Motor neuron (in vitro differentiated cells): ENCODE results near the gene GPR173. TPM values are rescaled to one million over a fixed set of nuclear protein-coding genes. Genes with fewer than 3 reads are reported as not detected.

ENCODE experiments used
- ATAC-seq, 8 experiments: fragments of 200-7000 bp; cut with Tn5 transposase; replicated peaks in 6 of 8; 2 replicates each; pipeline ENCODE4 v1.8.0; 2021; ENCODE audit warnings: mild to moderate bottlenecking in 8 of 8, moderate library complexity in 8 of 8
- H3K27ac ChIP-seq, 2 donors: fragments of 250-450 bp; sonication (Bioruptor Pico); 2 replicates each; pipeline ENCODE4 v1.9.0; 2021; ENCODE audit warnings: antibody characterized with exemption in 2 of 2, mild to moderate bottlenecking in 2 of 2, moderate library complexity in 1 of 2
- H3K4me1 ChIP-seq, 2 donors: fragments of 250-450 bp; sonication (Bioruptor Pico); replicated peaks in 1 of 2; 2 replicates each; pipeline ENCODE4 v1.6.1; 2021; ENCODE audit warnings: antibody characterized with exemption in 2 of 2, mild to moderate bottlenecking in 2 of 2, moderate library complexity in 1 of 2
- H3K4me3 ChIP-seq, 5 donors: fragments of 250-450 bp; sonication (Bioruptor Pico); 2 replicates each; pipeline ENCODE4 v1.9.0; 2021; ENCODE audit warnings: antibody characterized with exemption in 5 of 5, mild to moderate bottlenecking in 5 of 5, moderate library complexity in 4 of 5
- WGBS, 10 experiments: fragments of 450-650 bp; shearing (Covaris generic); methylation state at CpG; one replicate each; pipeline ENCODE4 v1.0.0; 2022; 5-methylcytosine and 5-hydroxymethylcytosine counted together
- in situ Hi-C, 9 experiments: fragments of 400-800 bp; cut with MboI; loops; one replicate each; pipeline ENCODE4 v1.15.0; 2021; ENCODE audit warnings: low sequenced_read_pairs in 9 of 9, low pct_unique_long_range_greater_than_20kb in 2 of 9; ENCODE audit not compliant: unreplicated experiment in 9 of 9
- total RNA-seq, 8 experiments: library from RNA; unstranded; fragments of 300-600 nt; gene quantifications; 2 replicates each; pipeline versions ENCODE4 v1.2.3 to v1.2.4, GENCODE V29; 2022

GPR173 gene
- total RNA-seq, 8 experiments from 2014 or later: 0.41 to 47.2 (median 22.5) TPM

DNA sequence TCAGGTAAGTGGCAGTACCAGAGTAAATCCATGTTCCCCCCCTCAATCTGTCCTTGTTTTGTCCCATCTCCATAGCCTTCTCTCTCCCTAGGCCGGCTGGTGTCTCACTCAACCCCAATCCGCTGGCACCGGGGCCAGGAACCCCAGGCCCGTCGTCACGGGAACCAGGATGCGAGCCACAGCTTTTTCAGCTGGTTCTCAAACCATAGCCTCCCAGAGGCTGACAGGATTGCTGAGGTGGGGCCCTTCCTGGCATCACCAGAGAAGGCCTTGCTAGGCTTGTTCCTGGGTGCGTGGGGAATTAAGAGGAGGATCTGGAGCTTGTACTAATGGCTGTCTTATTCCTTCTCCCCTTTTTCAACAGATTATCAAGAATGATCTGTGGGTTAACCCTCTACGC, 36.3 kb downstream of the GPR173 start:
- in situ Hi-C loops: no loop called here
- WGBS, 10 experiments: 88 to 100% methylated on average over 1 to 4 of the region's 9 CpGs; no CpG with 5 or more reads in 8 of the 10 experiments
- H3K4me3 ChIP-seq: no peak overlapping the region
- no peak for ATAC-seq
- H3K27ac ChIP-seq: no peak overlapping the region
- H3K4me1 ChIP-seq: peaks cover 11 to 28% of the 10 kb centered on the region in 2 donors

DNA sequence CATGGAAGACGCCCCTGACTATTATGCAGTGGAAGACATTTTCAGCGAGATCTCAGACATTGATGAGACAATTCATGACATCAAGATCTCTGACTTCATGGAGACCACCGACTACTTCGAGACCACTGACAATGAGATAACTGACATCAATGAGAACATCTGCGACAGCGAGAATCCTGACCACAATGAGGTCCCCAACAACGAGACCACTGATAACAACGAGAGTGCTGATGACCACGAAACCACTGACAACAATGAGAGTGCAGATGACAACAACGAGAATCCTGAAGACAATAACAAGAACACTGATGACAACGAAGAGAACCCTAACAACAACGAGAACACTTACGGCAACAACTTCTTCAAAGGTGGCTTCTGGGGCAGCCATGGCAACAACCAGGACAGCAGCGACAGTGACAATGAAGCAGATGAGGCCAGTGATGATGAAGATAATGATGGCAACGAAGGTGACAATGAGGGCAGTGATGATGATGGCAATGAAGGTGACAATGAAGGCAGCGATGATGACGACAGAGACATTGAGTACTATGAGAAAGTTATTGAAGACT, 37.2 kb downstream of the GPR173 start:
- in situ Hi-C loops: no loop called here
- H3K27ac ChIP-seq: no peak overlapping the region
- WGBS, 10 experiments: 70 to 88% (median 76%) methylated on average over 8 to 17 of the region's 17 CpGs; no CpG with 5 or more reads in 7 of the 10 experiments
- no peak overlapping the region for H3K4me3 ChIP-seq
- no peak for ATAC-seq
- H3K4me1 ChIP-seq: peaks cover 9 to 25% of the 10 kb centered on the region in 2 donors

DNA sequence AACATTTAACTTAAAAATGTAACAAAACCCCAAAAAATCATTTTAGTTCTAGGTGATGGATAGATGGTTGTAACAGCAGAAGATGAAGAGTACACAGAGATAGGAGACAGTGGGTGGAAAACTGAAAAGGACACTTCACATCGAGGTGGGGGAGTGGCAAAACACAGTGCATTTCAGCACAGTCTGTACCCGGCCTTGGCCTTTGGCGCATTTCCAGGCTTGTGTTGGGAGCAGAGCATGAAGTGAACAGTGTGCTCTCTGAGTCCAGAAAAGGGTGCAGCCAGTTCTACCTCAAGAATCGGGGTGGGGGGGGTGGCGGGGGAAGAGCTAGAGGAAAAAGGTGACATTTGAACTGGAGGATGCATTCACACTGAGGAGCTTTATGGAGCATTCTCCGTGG, 37.9 kb downstream of the GPR173 start:
- WGBS, 10 experiments: 75 to 100% (median 100%) methylated on average over 1 to 2 of the region's 6 CpGs; no CpG with 5 or more reads in 7 of the 10 experiments
- ATAC-seq: no peak
- no peak overlapping the region for H3K27ac ChIP-seq
- in situ Hi-C loops: no loop called here
- peaks cover 8 to 22% of the 10 kb centered on the region in 2 donors for H3K4me1 ChIP-seq
- no peak overlapping the region for H3K4me3 ChIP-seq

DNA sequence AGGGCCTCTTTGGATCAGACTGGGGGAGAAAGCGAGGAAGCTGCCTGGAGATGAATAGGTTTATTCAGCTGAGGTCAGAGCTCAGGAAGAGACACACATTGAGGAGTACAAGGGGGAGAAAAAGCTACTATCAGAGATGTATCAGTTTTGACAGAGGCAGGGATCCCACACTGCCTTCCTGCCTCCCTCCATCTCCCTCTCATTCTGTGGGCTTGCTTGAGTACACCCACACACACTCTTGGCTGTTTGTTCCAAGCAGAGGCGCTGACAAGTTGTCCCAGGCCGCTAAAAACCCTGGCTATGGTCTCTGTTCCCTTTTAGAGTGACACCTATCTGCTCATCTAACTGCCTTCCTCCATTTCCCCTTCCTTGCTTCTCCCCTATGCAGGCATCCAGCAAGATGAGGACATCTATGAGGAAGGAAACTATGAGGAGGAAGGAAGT, 38.8 kb downstream of the GPR173 start:
- in situ Hi-C loops: no loop called here
- ATAC-seq: no peak
- WGBS, 10 experiments: 24% methylated on average over 2 of the region's 3 CpGs; no CpG with 5 or more reads in 9 of the 10 experiments
- Histone ChIP-seq H3K4me1 (peaks cover 8 to 22% of the 10 kb centered on the region in 2 donors), H3K27ac (no peak overlapping the region), H3K4me3 (no peak overlapping the region)

DNA sequence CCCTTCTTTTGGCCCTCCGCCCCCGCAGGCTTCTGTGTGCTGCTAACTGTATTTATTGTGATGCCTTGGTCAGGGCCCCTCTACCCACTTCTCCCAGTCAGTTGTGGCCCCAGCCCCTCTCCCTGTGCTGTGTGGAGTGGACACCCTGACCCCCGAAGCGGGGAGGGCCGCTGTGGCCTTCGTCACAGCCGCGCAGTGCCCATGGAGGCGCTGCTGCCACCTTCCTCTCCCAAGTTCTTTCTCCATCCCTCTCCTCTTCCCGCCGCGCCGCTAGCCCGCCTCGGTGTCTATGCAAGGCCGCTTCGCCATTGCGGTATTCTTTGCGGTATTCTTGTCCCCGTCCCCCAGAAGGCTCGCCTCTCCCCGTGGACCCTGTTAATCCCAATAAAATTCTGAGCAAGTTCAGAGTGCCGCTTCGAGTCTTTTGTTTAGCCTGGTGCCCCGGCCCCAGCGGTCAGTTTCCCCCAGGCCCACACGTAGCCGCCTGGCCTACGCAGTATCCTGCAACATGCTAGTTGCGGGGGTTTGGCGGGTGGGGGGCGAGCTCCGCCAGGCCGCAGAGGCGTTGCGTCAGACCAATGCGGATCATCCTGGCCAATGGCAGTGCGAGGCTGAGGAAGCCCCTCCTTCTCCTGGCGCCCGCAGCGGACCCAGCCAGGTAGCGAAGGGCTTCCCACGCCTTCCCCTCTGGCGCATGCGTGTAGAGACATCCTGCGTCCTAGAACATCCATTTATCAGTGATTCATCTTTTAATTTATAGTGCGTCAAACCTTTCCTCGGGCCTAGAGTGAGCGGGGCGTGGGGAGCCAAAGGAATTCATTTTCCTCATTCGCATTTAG, 39.8 kb downstream of the GPR173 start:
- Histone ChIP-seq H3K4me3 (peak overlapping the region; percentile 27 to 38 (median 34)), H3K4me1 (peaks cover 8 to 22% of the 10 kb centered on the region in 2 donors), H3K27ac (peak overlapping the region; percentile 87 to 94)
- ATAC-seq: peak; percentile 28 to 91 (median 86)
- WGBS, 10 experiments: 0 to 33% (median 4%) methylated on average over 2 to 18 of the region's 51 CpGs; no CpG with 5 or more reads in 5 of the 10 experiments
- in situ Hi-C loops: no loop called here

DNA sequence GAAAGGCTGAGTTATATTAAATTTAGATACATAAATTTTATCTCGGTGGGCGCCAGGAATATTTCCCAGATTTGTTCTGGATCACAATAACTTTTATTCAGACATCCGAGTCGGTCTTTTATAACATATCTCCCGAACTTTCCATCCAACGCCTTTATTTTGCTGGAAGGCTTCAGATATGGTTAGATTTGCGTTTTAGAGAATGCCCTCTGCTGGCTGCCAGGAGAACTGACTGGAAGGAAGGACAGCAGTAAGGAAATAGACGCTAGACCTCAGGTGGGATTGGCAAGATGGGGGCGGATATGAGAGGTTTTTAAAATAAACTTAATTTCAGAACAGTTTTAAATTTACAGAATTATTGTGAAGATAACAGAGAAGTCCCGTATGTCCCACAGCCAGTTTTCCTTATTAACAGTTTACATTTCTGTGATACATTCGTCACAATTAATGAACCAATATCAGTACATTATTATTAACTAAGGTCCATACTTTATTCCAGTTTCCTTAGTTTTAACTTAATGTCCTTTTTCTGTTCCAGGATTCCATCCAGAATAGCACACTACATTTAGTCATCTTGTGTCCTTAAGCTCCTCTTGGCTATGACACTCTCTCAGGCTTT, 40.7 kb downstream of the GPR173 start:
- Histone ChIP-seq H3K4me1 (peaks cover 8 to 15% of the 10 kb centered on the region in 2 donors), H3K4me3 (peak overlapping the region; percentile 27 to 38 (median 34)), H3K27ac (peak overlapping the region; percentile 68 to 74)
- ATAC-seq: peak in 1 of 8 experiments; percentile 2
- 0 to 50% (median 20%) methylated on average over 1 to 8 of the region's 11 CpGs; no CpG with 5 or more reads in 3 of the 10 experiments for WGBS, 10 experiments
- in situ Hi-C loops: no loop called here

DNA sequence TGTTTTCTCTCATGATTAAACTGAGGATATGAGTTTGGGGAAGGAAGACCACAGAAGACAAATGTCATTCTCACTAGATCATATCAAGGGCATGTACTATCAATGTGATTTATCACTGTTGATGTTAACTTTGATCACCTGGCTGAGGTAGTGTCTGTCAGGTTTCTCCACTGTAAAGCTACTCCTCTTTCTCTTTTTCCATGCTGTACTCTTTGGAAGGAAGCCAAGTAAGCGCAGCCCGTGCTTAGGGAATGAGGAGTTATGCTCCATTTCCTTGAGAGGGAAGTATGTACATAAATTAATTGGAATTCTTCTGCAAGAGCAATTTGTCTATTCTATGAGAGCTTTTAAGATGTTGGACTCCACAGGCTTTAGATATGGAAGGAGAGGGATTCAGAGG, 41.3 kb downstream of the GPR173 start:
- Histone ChIP-seq H3K27ac (no peak overlapping the region), H3K4me1 (peaks cover 8 to 15% of the 10 kb centered on the region in 2 donors), H3K4me3 (no peak overlapping the region)
- in situ Hi-C loops: no loop called here
- WGBS, 10 experiments: 0% methylated on average over 2 of the region's 2 CpGs; no CpG with 5 or more reads in 9 of the 10 experiments
- no peak for ATAC-seq

DNA sequence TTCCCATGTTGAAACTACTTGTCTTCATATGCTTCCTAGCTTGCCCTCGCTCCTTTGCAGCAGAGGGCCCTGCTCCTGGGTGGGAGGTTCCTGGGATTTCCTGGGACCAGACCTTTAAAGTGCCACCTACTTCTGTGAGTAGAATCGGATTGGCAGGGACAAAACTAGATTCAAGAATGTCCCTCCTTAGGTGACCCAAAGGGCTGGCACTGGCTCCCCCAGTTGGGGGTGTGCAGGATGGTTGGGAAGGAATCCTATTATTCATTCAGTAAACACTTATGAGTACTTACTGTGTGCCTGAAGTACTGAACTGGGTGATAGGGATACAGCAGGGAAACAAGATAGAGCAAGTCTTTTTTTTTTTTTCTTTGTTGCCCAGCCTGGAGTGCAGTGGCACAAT, 42.8 kb downstream of the GPR173 start:
- Histone ChIP-seq H3K4me1 (peaks cover 8 to 15% of the 10 kb centered on the region in 2 donors), H3K4me3 (no peak overlapping the region), H3K27ac (no peak overlapping the region)
- in situ Hi-C loops: no loop called here
- 60 to 80% methylated on average over 1 of the region's 2 CpGs; no CpG with 5 or more reads in 8 of the 10 experiments for WGBS, 10 experiments
- no peak for ATAC-seq

DNA sequence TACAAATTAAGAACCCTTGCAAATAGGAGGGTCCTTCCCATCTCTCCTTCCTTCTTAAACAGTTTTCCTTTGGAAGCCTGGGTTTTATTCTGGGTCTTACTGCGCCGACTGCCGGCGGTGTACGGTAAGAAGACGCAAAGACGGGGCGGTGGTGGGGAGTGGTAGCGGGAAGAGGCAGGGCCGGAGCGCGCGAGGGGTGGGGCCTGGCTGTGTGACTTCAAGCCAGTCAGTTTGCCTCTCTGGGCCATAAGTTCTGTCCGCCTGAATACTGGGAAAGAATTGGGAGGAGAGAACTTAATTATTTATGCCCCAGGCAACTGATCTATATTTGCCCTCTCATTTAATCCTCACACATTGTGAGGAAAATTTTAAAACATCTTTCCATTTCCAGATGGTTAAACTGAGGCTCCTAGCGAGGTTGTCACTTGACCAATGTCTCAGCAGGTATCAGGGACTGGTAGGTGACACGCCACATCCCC, 44.6 kb downstream of the GPR173 start:
- WGBS, 10 experiments: 0 to 7% methylated on average over 2 to 3 of the region's 16 CpGs; no CpG with 5 or more reads in 8 of the 10 experiments
- in situ Hi-C loops: no loop called here

DNA sequence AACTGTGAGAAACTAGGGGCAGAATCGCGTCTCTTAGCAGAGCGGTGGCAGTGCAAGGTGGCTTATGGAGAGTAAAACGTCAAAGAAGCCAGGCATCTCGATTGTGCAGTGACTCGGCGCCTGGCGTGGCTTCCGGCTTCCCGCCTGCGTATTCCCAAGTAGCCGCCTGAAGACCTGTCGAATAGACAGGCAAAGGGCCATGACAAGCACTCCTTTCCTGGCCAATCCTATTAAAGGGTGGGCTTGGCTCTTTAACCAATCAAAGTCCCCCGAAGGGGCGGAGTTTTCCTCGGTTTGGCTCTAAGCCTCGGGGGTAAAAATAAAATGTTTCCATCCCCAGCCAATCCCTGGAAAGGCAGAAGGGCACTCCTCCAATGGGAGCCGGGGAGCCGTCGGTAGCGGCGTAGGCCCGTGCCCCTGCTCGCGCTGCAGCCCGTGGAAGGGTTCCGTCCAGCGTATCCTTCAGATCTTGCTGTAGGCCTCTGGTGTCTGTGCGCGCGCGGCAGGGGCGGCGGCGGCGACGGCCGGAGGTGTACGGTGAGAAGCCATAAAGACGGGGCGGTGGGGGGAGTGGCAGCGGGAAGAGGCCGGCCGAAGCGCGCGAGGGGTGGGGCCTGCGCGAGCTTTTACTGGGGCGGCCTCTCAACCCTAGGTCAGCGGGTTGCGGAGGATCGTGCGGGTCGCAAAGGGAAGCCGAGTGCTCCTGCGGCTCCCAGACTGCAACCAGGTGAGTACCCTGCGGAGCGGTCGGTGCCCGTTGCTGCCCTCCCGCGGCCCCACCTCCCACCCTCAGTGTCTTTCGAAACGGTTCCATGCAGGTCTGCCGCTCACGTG, 45.4 kb downstream of the GPR173 start, which contains the start of gene KANTR:
Gene KANTR, plus strand, starts transcription at position 395 of the 834 bp plus-strand sequence. CDS start 30,131 bp downstream, outside the sequence.
- ATAC-seq: peak; percentile 81 to 93 (median 90)
- peak within 1 kb of the TSS; percentile 45 to 84 (median 56) for H3K4me3 ChIP-seq
- no peaks in the 10 kb centered on the region for H3K4me1 ChIP-seq
- H3K27ac ChIP-seq: peak within 1 kb of the TSS; percentile 79 to 85
- in situ Hi-C loops: no loop called here
- 19% methylated on average over 7 of the region's 67 CpGs; no CpG with 5 or more reads in 9 of the 10 experiments for WGBS, 10 experiments

More for the DNA sequence above, 44.6 kb downstream of the GPR173 start:
- peaks cover 2% of the 10 kb centered on the region in 2 donors for H3K4me1 ChIP-seq
- peak overlapping the region; percentile 31 to 84 (median 52) for H3K4me3 ChIP-seq
- peak; percentile 12 to 44 (median 34) for ATAC-seq
- H3K27ac ChIP-seq: peak overlapping the region; percentile 70 to 85

DNA sequence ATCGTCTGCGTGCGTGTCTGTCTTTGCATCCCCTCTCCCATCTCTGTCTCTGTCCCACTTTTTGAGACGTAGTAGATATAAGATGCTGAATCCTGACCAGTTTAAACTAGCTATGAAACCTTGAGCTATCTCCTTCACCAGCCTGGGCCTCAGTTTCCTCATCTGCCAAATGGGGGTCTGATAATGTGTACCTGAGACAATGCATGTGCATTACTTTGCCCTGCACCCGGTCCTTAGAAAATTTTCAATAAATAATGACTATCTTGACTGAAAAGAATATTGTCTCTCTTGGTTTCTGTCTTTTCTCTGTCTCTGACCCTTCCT, 46.0 kb downstream of the GPR173 start:
- in situ Hi-C loops: no loop called here
- H3K4me3 ChIP-seq: peak overlapping the region; percentile 45 to 84 (median 56)
- no peak for ATAC-seq
- WGBS, 10 experiments: 0 to 16% methylated on average over 1 to 3 of the region's 5 CpGs; no CpG with 5 or more reads in 8 of the 10 experiments
- no peaks in the 10 kb centered on the region for H3K4me1 ChIP-seq
- peak overlapping the region; percentile 73 to 79 for H3K27ac ChIP-seq

DNA sequence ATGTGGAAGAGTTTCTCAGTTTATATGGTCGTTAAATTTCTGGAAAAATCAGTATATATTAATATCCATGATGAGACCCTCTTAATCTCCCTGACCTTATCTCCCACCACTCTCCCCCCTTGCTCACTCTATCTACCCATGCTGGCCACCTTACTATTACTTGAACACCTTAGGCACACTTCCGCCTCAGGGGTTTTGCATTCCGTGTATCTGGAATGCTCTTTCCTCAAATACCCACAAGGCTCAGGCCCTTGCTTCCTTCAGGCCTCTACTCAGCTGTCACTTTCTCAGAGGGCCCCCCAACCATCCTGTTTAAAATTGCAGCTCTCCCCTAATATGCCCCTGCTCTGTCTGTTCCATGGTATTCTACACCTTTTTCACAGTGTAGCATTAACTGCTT, 47.2 kb downstream of the GPR173 start:
- ATAC-seq: no peak
- H3K27ac ChIP-seq: no peak overlapping the region
- H3K4me1 ChIP-seq: no peaks in the 10 kb centered on the region
- in situ Hi-C loops: no loop called here
- H3K4me3 ChIP-seq: no peak overlapping the region
- 0 to 100% (median 40%) methylated on average over 1 to 2 of the region's 3 CpGs; no CpG with 5 or more reads in 7 of the 10 experiments for WGBS, 10 experiments
